Activated CD4-positive, alpha-beta T cell treated with anti-CD3 and anti-CD28 coated beads, Interleukin-2, amount 10 ng/mL, durations not matched to agents 24 days and 14 days (primary cell): ENCODE data around the gene XRCC5. TPM values are rescaled to one million over a fixed set of nuclear protein-coding genes. Genes with fewer than 3 reads are reported as not detected.

Source experiments
- DNase-seq: peaks from one replicate; pipeline ENCODE4 v3.0.0; 2022
- H3K27ac Mint-ChIP-seq: one replicate; pipeline ENCODE4 v1.8.0; 2022; ENCODE audit warnings: mild to moderate bottlenecking, mixed read lengths
- H3K27me3 Mint-ChIP-seq: one replicate; pipeline ENCODE4 v1.8.0; 2022; ENCODE audit warnings: mixed read lengths
- H3K36me3 Mint-ChIP-seq: one replicate; pipeline ENCODE4 v1.8.0; 2022; ENCODE audit warnings: low read depth, mild to moderate bottlenecking, mixed read lengths
- H3K4me1 Mint-ChIP-seq: one replicate; pipeline ENCODE4 v1.8.0; 2021; ENCODE audit warnings: mixed read lengths
- H3K4me3 Mint-ChIP-seq: one replicate; pipeline ENCODE4 v1.8.0; 2022; ENCODE audit warnings: mild to moderate bottlenecking, moderate library complexity, mixed read lengths
- H3K9me3 Mint-ChIP-seq: one replicate; pipeline ENCODE4 v1.8.0; 2021; ENCODE audit warnings: mixed read lengths
- intact Hi-C: fragments of 100-400 bp; cut with micrococcal nuclease; formaldehyde crosslinking; loops from one replicate; pipeline ENCODE4 v1.15.1; 2023
- total RNA-seq: library from RNA; stranded (reverse); gene quantifications from 2 replicates; pipeline ENCODE4 v1.2.3, GENCODE V29; 2022

The XRCC5 gene
- total RNA-seq, 1 donor from 2014 or later, result 510 TPM

GRCh38 chr2:216160786-216161185, 51.6 kb downstream of the XRCC5 start:
- Mint-ChIP-seq H3K4me3 (no peak overlapping the region), H3K27ac (no peak overlapping the region), H3K36me3 (peaks cover 79% of the 10 kb centered on the region), H3K27me3 (no peaks in the 10 kb centered on the region), H3K4me1 (peaks cover 19% of the 10 kb centered on the region), H3K9me3 (no peaks in the 10 kb centered on the region)
- DNase-seq, result no peak
- intact Hi-C loops, result no loop called here

GRCh38 chr2:216161967-216162366, 52.8 kb downstream of the XRCC5 start:
- peaks cover 17% of the 10 kb centered on the region for H3K4me1 Mint-ChIP-seq
- intact Hi-C loops, result no loop called here
- H3K27me3 Mint-ChIP-seq, result no peaks in the 10 kb centered on the region
- H3K4me3 Mint-ChIP-seq, result no peak overlapping the region
- H3K36me3 Mint-ChIP-seq, result peaks cover 76% of the 10 kb centered on the region
- no peaks in the 10 kb centered on the region for H3K9me3 Mint-ChIP-seq
- no peak for DNase-seq
- peak overlapping the region; percentile 81 for H3K27ac Mint-ChIP-seq

DNA sequence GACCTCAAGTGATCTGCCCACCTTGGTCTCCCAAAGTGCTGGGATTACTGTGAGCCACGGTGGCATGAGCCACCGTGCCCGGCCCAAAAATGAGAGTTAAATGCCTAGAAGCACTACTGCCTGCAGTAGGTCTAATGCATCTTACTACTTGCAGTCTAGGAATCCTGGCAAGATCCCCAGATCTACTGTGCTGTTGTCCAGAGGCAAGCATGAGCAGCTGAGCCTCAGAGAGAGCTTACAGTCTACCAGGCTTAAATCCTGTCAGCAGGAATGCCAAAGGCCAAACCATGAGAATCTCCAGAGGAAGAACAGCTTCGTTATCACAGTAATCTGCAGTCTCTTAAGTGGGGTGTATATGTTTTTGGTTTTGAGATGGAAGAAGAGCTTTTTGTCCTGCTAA, 54.4 kb downstream of the XRCC5 start:
- intact Hi-C loops, result no loop called here
- H3K4me1 Mint-ChIP-seq, result peaks cover 14% of the 10 kb centered on the region
- DNase-seq, result no peak
- H3K27ac Mint-ChIP-seq, result peak overlapping the region; percentile 20
- H3K4me3 Mint-ChIP-seq, result no peak overlapping the region
- H3K27me3 Mint-ChIP-seq, result no peaks in the 10 kb centered on the region
- H3K9me3 Mint-ChIP-seq, result no peaks in the 10 kb centered on the region
- peaks cover 74% of the 10 kb centered on the region for H3K36me3 Mint-ChIP-seq

DNA sequence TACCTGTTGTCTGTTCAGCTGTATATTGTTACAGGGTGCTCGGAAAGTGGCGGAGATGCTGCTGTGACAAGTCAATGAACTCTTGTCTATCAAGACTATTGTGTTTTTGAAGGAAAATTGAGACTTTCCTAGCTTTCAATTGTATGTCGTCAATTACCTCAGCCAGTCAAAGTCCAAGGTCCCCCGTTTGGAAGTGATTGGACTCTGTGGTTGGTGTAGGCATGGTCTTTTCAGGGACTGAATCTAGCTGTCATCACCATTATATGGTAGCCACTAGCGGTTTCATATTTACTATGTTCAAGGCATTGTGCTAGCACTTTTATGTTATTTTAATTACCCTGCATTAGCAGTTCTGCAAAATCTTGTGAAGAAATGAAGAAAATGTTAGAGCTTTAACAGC, 54.9 kb downstream of the XRCC5 start:
- Mint-ChIP-seq H3K4me3 (no peak overlapping the region), H3K36me3 (peaks cover 78% of the 10 kb centered on the region), H3K9me3 (no peaks in the 10 kb centered on the region), H3K27ac (peak overlapping the region; percentile 52), H3K4me1 (peaks cover 12% of the 10 kb centered on the region), H3K27me3 (no peaks in the 10 kb centered on the region)
- DNase-seq, result no peak
- intact Hi-C loops, result no loop called here

DNA sequence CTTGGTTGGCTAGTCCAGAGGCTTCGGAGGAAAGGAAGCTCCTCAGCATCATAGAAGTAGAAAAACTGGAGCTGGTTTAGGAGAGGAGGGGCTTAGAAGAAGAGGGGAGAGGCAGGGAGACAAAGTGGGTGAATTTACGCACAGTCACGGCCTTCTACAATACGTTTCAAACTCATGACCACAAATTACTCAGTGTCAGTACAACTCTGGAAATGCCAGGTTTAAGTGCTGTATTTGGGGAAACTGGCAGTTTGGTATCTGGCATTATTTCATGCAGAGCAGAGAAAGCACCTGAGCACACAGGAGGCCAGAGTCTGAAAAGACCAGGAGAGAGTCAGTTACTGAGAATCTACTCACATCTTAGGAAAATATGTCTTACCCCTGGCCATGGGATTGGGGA, 55.4 kb downstream of the XRCC5 start:
- Mint-ChIP-seq H3K27me3 (no peaks in the 10 kb centered on the region), H3K4me1 (peaks cover 11% of the 10 kb centered on the region), H3K4me3 (no peak overlapping the region), H3K9me3 (no peaks in the 10 kb centered on the region), H3K36me3 (peaks cover 77% of the 10 kb centered on the region), H3K27ac (peak overlapping the region; percentile 52)
- DNase-seq, result no peak
- intact Hi-C loops, result no loop called here

DNA sequence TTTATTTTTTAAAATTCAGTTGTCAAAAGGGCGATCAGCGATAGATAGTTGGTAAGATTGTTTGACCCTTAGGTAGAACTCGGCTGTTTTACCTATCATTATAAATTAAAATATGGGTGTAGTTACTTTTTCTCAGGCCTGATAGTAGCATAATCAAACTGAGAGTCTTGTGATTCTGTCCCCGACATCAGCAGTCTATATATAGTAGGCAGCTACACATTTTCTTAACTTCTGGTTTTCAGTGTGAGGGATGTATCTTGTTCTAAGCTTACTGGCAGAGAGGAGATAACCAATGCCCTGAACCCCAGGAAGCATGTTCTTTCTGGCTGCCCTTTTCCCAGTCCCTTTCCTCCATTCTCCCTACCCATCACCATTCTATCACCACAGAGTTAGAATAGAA, 56.6 kb downstream of the XRCC5 start:
- H3K4me1 Mint-ChIP-seq, result peaks cover 13% of the 10 kb centered on the region
- peaks cover 75% of the 10 kb centered on the region for H3K36me3 Mint-ChIP-seq
- no peak overlapping the region for H3K4me3 Mint-ChIP-seq
- intact Hi-C loops, result no loop called here
- no peaks in the 10 kb centered on the region for H3K27me3 Mint-ChIP-seq
- H3K27ac Mint-ChIP-seq, result no peak overlapping the region
- no peaks in the 10 kb centered on the region for H3K9me3 Mint-ChIP-seq
- DNase-seq, result no peak

GRCh38 chr2:216169087-216169486, 59.9 kb downstream of the XRCC5 start:
- no peak overlapping the region for H3K27ac Mint-ChIP-seq
- H3K9me3 Mint-ChIP-seq, result no peaks in the 10 kb centered on the region
- intact Hi-C loops, result no loop called here
- H3K36me3 Mint-ChIP-seq, result peaks cover 66% of the 10 kb centered on the region
- DNase-seq, result no peak
- peaks cover 13% of the 10 kb centered on the region for H3K4me1 Mint-ChIP-seq
- no peak overlapping the region for H3K4me3 Mint-ChIP-seq
- H3K27me3 Mint-ChIP-seq, result no peaks in the 10 kb centered on the region

DNA sequence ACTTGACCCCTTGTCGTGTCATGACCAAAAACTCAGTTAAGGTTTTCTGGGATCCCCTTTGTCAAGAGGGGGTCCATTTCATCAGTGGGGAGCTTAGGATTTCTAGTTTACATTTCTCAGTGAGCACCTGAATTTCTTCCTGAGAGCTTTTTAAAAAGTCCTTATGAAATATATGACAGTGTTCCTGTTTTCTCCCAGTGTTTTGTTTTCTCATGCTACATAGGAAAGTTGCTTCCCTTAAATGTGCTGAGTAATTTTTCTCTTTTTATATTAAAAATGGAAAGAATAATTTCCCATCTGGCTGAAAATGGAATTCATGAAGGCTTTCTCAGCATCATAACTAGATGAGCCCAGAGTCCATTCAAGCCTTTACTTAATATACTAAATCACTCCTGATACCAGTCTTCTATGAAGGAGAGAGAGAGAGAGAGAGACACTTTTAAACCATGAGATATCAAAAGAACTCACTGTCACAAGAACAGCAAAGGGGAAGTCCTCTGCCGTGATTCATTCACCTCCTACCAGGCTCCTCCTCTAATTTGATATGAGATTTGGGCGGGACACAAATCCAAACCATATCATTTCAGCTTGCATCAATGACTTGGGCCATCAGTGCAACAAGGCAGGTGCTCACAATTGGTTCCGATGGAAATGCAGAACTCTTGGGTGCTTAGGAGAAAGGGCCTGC, 61.1 kb downstream of the XRCC5 start:
- DNase-seq, result no peak
- Mint-ChIP-seq H3K36me3 (peaks cover 66% of the 10 kb centered on the region), H3K4me3 (no peak overlapping the region), H3K9me3 (peaks cover 3% of the 10 kb centered on the region), H3K4me1 (peaks cover 16% of the 10 kb centered on the region), H3K27me3 (no peaks in the 10 kb centered on the region), H3K27ac (peak overlapping the region; percentile 32)
- intact Hi-C loops, result no loop called here

- no peak overlapping the region for H3K4me3 Mint-ChIP-seq
- H3K9me3 Mint-ChIP-seq, result peaks cover 5% of the 10 kb centered on the region
- H3K4me1 Mint-ChIP-seq, result peaks cover 21% of the 10 kb centered on the region
- H3K27ac Mint-ChIP-seq, result no peak overlapping the region
- peaks cover 66% of the 10 kb centered on the region for H3K36me3 Mint-ChIP-seq
- no peaks in the 10 kb centered on the region for H3K27me3 Mint-ChIP-seq
- intact Hi-C loops, result no loop called here
- no peak for DNase-seq
These were observed 61.9 kb downstream of the XRCC5 start for GRCh38 chr2:216171011-216171410.

DNA sequence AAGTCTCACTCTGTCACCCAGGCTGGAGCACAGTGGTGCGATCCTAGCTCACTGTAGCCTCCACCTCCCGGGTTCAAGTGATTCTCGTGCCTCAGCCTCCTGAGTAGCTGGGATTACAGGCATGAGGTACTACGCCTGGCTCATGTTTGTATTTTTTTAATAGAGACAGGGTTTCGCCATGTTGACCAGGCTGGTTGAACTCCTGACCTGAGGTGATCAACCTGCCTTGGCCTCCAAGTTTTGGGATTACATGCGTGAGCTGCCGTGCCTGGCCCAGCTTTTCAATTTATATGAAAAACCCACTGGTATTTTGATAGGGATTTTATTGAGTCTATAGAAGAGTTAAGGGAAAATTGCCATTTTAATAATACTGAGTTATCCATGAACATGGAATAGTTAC, 63.3 kb downstream of the XRCC5 start:
- Mint-ChIP-seq H3K27ac (no peak overlapping the region), H3K36me3 (peaks cover 63% of the 10 kb centered on the region), H3K27me3 (no peaks in the 10 kb centered on the region), H3K9me3 (peaks cover 5% of the 10 kb centered on the region), H3K4me3 (no peak overlapping the region), H3K4me1 (peaks cover 26% of the 10 kb centered on the region)
- DNase-seq, result no peak
- intact Hi-C loops, result no loop called here

GRCh38 chr2:216179015-216179414, 69.9 kb downstream of the XRCC5 start:
- peaks cover 65% of the 10 kb centered on the region for H3K36me3 Mint-ChIP-seq
- no peak for DNase-seq
- no peaks in the 10 kb centered on the region for H3K27me3 Mint-ChIP-seq
- no peak overlapping the region for H3K4me3 Mint-ChIP-seq
- intact Hi-C loops, result no loop called here
- peaks cover 5% of the 10 kb centered on the region for H3K9me3 Mint-ChIP-seq
- H3K4me1 Mint-ChIP-seq, result peaks cover 40% of the 10 kb centered on the region
- no peak overlapping the region for H3K27ac Mint-ChIP-seq

GRCh38 chr2:216181351-216181750, 72.2 kb downstream of the XRCC5 start:
- Mint-ChIP-seq H3K27me3 (no peaks in the 10 kb centered on the region), H3K4me3 (no peak overlapping the region), H3K9me3 (peaks cover 4% of the 10 kb centered on the region), H3K4me1 (peaks cover 44% of the 10 kb centered on the region), H3K27ac (no peak overlapping the region), H3K36me3 (peaks cover 65% of the 10 kb centered on the region)
- no peak for DNase-seq
- intact Hi-C loops, result no loop called here

- H3K27me3 Mint-ChIP-seq, result no peaks in the 10 kb centered on the region
- peak overlapping the region; percentile 59 for H3K27ac Mint-ChIP-seq
- peaks cover 43% of the 10 kb centered on the region for H3K4me1 Mint-ChIP-seq
- peaks cover 64% of the 10 kb centered on the region for H3K36me3 Mint-ChIP-seq
- DNase-seq, result no peak
- H3K4me3 Mint-ChIP-seq, result no peak overlapping the region
- peaks cover 4% of the 10 kb centered on the region for H3K9me3 Mint-ChIP-seq
- intact Hi-C loops, result no loop called here
These were observed 72.9 kb downstream of the XRCC5 start for GRCh38 chr2:216181953-216182461.

- Mint-ChIP-seq H3K9me3 (peaks cover 4% of the 10 kb centered on the region), H3K36me3 (peaks cover 64% of the 10 kb centered on the region)
These were observed 74.3 kb downstream of the XRCC5 start for GRCh38 chr2:216183462-216183861.

DNA sequence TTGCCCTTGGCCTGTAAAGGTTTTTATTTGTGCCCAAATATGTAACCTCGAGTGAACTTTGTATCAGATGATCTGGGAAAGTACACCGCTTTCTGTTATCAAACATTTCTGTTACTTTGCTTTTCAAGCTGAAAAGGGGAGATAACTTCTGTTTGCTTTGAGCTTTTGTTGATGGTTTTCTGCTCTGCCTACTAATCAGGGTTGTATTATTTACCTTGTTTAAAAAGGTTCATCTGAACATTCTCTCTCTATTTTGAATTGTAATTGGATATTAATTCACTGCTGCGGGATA, 79.4 kb downstream of the XRCC5 start:
- intact Hi-C loops, result no loop called here

More at GRCh38 chr2:216183462-216183861, 74.3 kb downstream of the XRCC5 start:
- Mint-ChIP-seq H3K4me1 (peaks cover 49% of the 10 kb centered on the region), H3K4me3 (no peak overlapping the region), H3K27me3 (no peaks in the 10 kb centered on the region), H3K27ac (peak overlapping the region; percentile 14)
- intact Hi-C loops, result no loop called here
- no peak for DNase-seq

More for the DNA sequence above, 79.4 kb downstream of the XRCC5 start:
- DNase-seq, result no peak
- Mint-ChIP-seq H3K36me3 (peaks cover 65% of the 10 kb centered on the region), H3K27me3 (no peaks in the 10 kb centered on the region), H3K9me3 (peaks cover 7% of the 10 kb centered on the region), H3K4me3 (no peak overlapping the region), H3K4me1 (peaks cover 59% of the 10 kb centered on the region), H3K27ac (peak overlapping the region; percentile 2)
